Hepatic stellate cell (primary cell): ENCODE measurements around the gene INPP5F.

Source experiments
- DNase-seq: peaks from one replicate; pipeline ENCODE4 v3.0.0; 2011; ENCODE audit warnings: low spot score

Gene INPP5F

DNA sequence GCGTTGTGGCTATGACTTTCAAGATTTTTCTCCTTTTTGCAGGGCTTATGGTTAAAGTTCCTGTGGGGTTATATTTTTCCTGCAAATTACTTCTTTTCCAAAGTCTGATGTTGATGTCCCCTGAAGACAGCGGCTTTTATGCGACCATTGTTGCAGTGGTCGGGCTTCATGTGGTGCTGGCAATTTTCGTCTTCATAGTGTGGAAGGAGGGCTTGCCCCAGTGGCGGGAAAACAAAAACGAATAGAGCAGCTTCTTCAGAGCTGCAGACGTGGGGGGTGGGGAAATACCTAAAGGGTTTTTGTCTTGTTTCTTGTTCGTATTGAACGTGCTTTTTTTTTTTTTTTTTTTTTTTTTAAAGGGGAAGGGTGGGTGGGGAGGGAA is 93.0 kb downstream of the INPP5F start:
- no peak for DNase-seq

DNA sequence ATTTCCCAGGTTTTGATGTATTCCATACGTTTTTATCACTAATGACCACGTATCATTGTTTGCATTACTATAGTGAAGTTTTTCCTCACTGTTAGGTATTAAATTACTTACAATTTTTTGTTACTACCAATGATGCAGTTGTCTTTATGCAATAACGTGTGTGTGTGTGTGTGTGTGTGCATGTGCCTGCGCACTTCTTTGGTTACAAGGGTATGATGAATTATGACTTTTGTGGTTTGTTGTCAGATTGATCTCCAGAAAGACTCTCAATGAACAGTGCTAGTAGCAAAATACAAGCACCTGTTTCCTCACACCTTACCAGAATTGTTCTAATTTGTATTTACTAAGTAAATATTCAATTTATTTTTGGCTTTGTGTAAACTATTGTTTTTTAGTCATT is 95.3 kb downstream of the INPP5F start:
- no peak for DNase-seq

DNA sequence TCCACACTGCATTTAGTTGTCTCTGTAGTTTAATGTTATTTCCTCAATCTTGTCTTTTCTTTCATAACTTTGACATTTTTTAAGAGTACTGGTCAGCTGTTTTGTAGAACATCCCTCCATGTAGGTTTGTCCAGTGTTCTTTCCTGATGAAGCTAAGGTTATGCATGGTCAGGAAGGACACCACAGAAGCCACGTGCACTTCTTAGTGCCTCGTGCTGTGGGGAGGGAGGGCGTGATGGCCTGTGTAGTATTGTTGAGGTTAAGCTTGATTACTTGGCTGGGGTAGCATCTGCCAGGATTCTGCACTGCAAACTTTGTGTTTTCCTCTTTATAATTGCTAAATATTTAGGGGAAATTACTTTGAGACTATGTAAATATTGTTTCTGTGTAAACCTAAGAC is 98.4 kb downstream of the INPP5F start:
- no peak for DNase-seq

DNA sequence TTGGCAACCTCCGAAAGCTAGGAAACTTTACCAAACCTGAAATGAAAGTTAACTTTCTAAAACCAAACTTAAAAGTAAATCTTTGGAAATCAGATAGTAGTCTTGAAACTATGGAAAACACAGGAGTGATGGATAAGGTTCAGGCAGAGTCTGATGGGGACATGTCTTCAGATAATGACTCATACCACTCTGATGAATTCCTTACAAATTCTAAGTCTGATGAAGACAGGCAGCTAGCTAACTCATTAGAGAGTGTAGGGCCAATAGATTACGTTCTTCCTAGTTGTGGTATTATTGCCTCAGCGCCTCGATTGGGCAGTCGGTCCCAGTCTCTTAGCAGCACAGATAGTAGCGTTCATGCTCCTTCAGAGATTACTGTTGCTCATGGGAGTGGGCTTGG is 100.9 kb downstream of the INPP5F start:
- no peak for DNase-seq

DNA sequence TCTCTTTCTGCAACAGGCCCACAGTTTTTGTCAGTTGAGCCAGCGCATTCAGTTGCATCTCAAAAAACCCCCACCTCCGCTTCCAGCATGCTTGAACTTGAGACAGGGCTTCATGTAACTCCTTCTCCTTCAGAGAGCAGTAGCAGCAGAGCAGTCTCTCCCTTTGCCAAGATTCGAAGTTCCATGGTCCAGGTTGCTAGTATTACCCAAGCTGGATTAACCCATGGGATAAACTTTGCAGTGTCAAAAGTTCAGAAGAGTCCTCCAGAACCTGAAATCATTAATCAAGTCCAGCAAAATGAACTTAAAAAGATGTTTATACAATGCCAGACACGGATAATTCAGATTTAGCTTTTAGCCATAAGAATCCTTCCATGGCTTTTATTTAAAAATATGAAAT is 101.6 kb downstream of the INPP5F start:
- no peak for DNase-seq

DNA sequence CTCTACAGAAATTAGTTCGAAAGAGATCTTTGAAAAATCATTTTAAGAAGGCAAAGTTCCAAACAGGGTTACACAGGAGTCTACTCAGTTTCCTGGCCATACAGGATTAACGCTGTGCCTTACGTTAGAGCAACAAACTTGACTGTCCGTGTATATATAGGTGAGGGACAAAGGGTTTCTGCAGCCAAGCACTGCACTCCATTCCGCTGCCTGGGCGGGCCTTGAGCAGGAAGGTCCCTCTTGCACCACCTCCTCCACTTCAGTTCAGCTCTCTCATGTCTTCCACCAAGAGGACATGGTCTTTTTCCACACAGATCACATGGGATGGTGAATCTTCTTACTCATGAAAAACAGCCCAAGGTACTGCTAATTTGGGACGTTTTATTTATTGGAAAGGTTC is 103.6 kb downstream of the INPP5F start:
- DNase-seq, result no peak

DNA sequence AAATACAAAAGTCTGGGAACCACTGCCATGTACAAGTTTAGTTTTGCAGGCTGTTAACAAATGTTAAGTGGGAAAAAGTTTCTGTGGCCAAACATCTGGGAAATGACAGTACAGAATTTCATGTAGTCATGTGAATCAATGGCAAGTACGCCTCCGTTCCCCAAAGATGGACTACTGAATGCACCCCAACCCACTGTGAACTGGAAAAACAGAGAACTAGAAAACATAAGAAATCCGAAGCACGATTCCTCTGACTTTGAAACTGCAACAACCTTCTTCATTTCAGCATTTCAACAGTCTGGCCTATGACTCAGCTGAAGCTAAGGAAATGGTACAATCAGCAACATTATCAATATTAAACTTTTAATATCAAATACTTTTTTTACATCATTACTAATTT is 105.0 kb downstream of the INPP5F start:
- no peak for DNase-seq

DNA sequence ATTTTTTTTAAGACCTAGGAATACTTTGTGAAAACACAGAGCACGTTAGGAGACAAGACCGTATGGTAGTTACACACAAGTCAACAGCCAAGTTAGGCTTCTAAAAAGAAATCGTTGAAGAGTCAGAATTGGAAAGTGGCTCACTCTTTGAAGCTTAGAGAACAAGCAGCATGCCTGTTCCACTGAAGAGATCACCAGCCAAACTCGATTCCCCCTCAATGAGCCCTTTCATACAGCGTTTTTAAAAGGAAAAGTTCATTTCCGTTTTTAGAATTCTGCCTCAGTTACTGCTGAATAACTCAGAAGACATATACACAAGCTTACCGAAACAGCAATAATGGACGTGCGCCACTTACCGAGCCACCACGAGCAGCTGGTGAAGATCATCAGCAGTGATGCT is 105.8 kb downstream of the INPP5F start:
- no peak for DNase-seq

DNA sequence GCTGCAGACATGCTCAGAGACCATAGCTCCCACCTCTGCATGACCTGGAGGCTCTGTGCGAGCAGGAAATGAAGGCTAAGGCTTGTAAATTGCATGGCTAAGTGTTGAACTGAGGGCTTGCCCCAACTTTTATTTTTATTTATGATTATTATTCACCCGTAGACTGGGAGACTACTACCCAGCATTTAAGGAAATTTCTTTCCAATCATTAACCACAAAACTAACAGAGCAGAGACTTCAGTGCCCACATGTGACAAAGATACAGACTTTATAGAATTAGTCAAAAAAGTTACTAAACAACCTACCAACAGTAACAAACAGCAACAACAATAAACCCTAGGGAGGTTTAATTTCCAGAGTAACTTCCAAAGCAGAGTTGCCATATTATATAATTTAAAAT is 107.1 kb downstream of the INPP5F start:
- DNase-seq, result no peak

DNA sequence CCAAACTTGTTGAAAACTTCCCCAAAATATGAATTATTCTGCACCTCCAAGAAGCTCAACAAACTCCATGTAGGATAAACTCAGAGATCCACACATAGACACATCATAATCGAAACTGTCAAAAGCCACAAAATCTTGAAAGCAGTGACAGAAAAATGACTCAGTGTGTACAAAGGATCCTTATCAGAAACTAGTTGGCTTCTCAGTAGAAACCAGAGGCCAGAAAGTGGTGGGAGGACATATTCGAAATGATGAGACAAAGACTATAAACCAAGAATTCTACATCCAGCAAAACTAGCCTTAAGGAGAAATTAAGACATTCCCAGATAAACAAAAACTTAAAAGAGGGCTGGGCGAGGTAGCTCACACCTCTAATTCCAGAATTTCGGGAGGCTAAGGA is 108.3 kb downstream of the INPP5F start:
- no peak for DNase-seq

DNA sequence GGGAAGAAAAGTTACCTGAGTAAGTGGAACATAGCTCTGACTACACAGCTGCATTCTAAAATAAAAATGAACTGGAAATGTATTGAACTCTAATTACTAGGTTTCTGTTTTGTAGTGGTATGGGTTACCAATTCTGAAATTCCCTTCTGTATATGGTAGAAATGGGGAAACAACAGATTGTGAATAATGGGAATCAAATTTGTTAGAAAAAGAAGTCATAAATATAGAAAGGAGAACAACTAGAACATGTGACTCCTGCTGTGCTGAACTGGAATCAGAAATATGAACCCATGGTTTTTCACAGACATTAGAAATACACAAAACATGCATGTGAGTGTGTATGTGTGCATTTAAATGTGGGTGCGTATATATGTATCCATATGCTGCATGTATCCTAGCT is 119.8 kb downstream of the INPP5F start:
- no peak for DNase-seq

DNA sequence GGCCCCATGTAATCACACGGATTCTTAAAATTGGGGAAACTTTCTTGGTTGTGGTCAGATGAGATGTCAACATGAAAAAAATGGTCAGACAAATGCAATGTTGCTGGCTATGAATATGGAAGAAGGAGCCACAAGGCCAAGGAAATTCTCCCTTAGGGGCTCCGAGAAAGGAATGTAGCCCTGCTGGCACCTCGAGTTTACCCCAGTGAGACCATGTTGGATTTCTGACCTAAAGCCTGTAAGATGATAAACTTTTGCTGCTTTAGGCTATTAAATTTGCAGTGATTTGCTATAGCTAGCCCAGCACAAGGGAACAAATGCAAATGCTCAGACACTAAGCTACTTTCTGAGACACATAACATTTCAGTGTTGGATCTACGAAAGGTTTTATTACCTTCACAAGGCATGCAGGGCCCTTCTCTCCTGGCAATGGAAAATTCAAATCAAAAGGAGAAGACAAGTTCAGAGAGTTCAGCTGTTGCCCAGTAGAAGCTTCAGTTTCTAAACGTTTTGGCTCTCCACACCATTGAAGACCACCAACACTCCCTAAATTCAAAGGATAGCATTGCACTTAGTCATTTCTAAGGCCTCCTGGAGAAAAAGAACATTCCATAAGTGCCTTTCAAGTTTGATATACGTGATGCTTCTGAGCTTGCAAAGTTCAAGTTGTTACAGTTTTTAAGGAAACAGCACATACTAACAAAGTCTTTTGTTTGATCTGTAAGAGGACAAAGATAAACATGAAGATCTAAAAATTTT is 123.4 kb downstream of the INPP5F start:
- DNase-seq, result peak; percentile 40

DNA sequence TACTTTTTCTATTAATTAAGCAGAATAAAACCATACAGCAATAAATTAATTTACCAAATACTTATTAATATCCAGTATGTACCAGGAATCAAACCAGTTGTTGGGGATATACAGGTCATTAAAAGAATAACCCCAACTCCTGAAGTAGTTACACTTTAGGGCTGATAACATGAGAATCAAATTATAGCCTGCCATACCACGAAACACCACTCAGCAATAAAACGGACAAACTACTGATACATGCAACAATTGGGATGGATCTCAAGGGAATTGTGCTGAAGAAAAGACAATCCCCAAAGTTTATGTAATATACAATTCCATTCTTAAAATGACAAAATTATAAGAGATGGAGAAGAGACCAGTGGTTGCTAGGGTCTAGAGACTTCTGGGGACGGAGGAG is 124.1 kb downstream of the INPP5F start:
- DNase-seq, result no peak

DNA sequence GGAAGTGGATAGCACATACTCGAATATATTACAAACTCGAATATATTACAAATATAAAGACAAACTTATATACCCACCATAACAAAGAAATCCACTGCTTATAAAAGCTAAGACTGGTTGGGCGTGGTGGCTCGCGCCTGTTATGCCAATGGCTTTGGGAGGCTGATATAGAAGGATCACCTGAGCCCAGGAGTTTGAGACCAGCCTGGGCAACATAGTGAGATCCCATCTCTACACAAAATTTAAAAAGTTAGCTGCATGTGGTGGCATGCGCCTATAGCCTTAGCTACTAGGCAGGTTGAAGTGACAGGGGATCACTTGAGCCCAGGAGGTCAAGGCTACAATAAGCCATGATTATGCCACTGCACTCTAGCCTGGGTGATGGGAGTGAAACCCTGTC is 126.4 kb downstream of the INPP5F start:
- no peak for DNase-seq

DNA sequence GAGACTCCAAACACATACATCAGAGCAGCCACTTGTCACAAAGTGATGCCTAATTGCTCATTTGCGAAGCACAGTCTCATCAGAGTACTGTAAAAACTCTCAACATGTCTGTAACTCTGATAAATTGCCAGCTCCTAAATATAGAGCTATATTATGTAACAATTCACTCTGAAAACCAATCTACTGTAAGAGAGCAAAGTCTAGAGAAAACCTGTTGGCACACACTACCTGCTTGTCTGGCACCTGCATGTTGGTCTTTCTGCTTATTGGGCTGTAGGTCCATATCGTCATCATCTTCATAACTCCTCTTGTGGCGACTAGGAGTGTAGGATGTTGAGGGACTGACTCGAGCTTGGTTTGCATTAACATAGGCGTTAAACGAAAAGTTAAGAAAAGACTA is 127.0 kb downstream of the INPP5F start:
- DNase-seq, result no peak

DNA sequence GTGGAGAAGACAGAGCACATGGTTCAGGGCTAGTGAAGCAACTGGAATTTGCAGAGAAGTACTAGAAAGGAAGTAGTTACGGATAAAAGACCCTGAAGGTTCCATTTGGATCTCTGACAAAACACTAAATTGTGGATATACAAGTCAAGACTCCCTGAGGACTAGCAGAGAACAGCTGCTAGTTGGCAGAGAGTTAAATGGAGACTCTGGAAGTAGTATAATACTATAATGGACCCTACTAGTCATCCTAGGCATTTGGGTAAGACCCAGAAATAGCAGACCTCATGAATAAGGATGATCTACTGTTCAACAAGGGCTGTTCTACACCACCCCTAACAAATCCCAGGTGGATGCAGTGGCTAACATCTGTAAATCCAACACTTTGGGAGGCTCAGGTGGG is 127.7 kb downstream of the INPP5F start:
- DNase-seq, result no peak

DNA sequence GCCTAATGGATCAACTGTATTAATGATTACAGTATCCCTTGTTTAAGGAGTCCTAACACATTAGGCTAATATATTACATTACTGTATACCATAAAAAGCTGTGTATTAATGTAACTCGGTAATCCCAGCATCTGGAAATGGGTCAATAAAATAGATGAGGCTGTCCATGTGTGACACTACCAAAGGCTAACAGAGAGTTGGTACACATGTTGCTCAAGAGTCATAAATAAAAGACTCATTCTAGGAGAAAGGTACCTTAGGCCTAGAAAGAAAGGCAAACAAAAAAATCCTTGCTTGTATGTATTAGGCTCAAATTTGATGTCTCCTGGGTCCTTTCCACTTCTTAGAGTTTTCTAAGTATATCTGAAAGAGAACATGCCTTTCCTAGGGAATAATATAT is 132.2 kb downstream of the INPP5F start:
- no peak for DNase-seq

DNA sequence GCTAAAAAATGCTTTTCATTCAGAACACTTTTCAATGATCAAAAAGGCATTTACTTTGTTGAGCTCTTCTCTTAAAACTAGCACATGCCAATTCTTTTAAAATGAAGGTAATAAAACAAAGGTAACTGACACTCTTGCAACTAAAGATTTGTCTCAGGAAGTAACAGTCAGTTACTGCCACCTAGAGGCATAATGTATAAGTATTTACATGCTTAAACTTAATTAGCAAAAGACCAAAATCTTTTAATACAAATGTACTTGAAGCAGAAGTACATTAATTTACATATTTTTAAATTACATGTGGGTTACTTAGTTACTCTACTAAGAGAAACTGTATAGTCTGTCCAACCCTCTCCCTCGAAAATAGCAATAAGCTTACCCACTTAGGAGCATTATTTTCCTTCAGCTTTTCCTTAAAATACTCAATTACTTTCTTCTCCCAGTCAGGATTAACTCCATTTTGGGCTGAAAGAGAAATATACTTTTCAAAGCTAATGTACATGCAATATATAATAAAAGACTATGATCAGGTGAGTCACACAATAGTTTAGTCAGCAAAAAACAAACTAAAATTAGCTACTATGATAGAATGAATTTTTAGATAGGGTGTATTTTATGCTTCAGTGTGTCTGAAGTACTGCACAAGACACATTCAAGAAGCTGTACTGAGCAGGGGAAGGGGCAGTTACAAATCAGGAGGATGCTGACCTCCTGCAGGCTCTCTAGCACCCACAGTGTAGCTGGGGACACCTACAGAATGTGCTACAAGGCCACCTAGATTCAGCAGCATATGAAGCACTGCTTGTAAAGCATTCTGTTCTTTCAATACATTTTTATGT is 133.8 kb downstream of the INPP5F start:
- DNase-seq, result peak; percentile 22

DNA sequence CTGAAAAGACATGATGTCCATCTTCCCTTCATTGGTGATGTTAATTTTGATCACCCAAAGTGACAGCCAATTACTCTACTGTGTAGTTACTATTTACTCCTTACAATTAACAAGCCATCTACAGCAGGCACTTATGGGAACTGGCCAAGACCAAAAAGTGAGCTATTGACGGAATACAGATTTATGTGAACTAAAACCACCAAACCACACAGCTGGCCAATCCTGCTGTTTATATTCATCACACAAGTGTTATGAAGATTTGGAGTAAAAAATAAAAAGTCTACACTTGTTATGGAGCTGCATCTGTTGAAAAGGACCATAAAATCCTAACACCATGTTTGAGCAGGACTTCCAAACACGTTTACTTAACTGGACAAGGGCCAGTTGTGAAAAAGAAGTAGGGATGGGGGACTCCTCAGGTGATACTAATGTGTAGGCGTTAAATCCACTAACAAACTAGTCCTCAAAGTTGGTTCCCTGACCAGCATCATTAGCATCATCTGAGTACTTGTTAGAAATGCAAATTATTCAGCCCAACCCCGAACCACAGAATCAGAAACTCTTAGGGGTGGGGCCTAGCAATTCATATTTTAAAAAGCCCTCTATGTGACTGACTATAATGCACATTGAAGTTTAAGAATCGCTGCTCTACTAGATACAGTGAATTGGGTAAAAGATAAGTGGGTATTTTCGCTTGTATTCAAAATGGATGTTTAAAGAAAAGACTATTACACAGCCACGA is 135.2 kb downstream of the INPP5F start:
- no peak for DNase-seq

DNA sequence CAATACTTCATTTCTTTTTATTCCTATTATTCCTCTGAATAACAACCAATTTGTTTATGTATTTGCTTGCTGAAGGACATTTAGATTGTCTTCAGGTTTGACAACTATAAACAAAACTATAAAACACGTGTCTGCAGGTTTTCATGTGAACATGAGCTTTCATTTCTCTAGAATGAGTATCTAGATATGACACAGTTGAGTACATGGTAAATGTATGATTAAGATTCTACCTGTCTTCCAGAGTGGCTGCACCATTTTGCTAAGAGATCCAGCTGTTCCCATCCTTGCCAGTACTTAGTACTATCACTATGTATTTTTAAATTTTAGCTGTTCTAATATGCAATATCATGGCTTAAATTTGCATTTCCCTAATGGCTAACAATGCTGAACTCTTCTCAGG is 136.7 kb downstream of the INPP5F start:
- DNase-seq, result no peak

DNA sequence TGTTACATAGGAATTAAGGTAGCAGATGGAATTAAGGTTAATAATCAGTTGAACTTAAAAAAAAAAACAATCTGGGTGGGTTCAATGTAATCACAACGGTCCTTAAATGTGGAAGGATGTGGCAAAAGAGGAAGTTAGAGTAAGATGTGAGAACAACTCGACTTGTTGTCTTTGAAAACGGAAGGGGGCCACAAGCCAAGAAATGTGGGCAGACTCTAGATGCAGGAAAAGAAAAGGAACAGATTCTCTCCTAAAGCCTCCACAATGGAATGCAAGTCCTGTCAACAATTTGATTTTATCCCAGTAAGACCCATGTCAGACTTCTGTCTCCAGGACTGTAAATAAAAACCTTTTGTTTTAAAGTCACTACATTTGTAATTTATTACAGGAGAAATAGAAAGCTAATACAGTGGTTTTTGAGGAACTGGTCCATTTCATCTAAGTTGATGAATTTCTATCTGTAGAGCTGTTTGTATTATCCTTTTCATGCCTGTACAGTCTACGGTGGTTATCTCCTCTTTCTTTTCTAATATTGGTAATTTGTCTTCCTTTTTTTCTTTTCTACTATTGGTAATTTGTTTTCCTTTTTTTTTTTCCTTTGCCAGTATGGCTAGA is 138.2 kb downstream of the INPP5F start:
- no peak for DNase-seq

DNA sequence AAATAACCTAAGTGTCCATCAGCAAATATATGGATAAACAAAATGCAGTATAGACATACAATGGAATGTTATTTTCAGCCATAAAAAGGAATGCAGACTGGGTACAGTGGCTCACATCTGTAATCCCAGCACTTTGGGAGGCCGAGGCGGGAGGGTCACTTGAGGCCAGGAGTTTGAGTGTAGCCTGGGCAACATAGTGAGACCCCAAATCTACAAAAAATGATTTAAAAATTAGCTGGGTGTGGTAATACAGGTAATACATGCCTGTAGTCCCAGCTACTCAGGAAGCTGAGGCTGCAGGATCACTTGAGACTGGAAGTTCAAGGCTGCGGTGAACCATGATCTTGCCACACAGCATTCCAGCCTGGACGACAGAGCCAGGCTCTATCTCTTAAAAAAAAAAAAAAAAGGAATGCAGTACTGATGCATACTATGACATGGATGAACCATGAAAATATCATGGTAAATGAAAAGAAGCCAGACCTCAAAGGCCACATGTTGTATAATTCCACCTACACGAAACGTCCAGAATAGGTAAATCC is 139.9 kb downstream of the INPP5F start:
- DNase-seq, result no peak
